Measurements from ENCODE around the gene LRP5. TPM values are rescaled to one million over a fixed set of nuclear protein-coding genes. Genes with fewer than 3 reads are reported as not detected.

LRP5 gene
- polyA plus RNA-seq, 6 donors from 2014 or later = 0.04 to 0.88 (median 0.56) TPM; not detected in 1

- H3K27me3 Mint-ChIP-seq = no peaks in the 10 kb centered on the region
- no peak for ATAC-seq (ENCODE audit: low read depth in 2 of 2)
- peak overlapping the region in 1 of 8 donors; percentile 45 for H3K4me3 Mint-ChIP-seq
- H3K4me1 Mint-ChIP-seq = peaks cover 37 to 76% (median 70%) of the 10 kb centered on the region in 3 donors
- no peaks in the 10 kb centered on the region for H3K36me3 Mint-ChIP-seq
- H3K27ac Mint-ChIP-seq = peak overlapping the region in 2 of 6 donors; percentile 54 to 76
- no peak for DNase-seq
- H3K9me3 Mint-ChIP-seq = peaks cover 0 to 3% (median 0%) of the 10 kb centered on the region in 7 donors
Measured at GRCh38 chr11:68479390-68479789, 167.0 kb downstream of the LRP5 start.

GRCh38 chr11:68480193-68480592 is 167.8 kb downstream of the LRP5 start:
- H3K27ac Mint-ChIP-seq = peak overlapping the region in 2 of 6 donors; percentile 49 to 59
- H3K4me1 Mint-ChIP-seq = peaks cover 44 to 77% (median 74%) of the 10 kb centered on the region in 3 donors
- ATAC-seq (ENCODE audit: low read depth in 2 of 2) (no peak), DNase-seq (no peak)
- H3K4me3 Mint-ChIP-seq = no peak overlapping the region
- H3K36me3 Mint-ChIP-seq = no peaks in the 10 kb centered on the region
- peaks cover 0 to 4% (median 0%) of the 10 kb centered on the region in 7 donors for H3K9me3 Mint-ChIP-seq
- H3K27me3 Mint-ChIP-seq = no peaks in the 10 kb centered on the region

- H3K36me3 Mint-ChIP-seq = no peaks in the 10 kb centered on the region
- DNase-seq = no peak
- no peaks in the 10 kb centered on the region for H3K27me3 Mint-ChIP-seq
- peak overlapping the region in 4 of 6 donors; percentile 8 to 48 (median 38) for H3K27ac Mint-ChIP-seq
- no peak for ATAC-seq (ENCODE audit: low read depth in 2 of 2)
- H3K9me3 Mint-ChIP-seq = peaks cover 0 to 1% (median 0%) of the 10 kb centered on the region in 7 donors
- peaks cover 47 to 81% (median 77%) of the 10 kb centered on the region in 3 donors for H3K4me1 Mint-ChIP-seq
- no peak overlapping the region for H3K4me3 Mint-ChIP-seq
Measured at GRCh38 chr11:68480852-68481510, 168.6 kb downstream of the LRP5 start.

- Mint-ChIP-seq H3K4me1 (peaks cover 50 to 88% (median 83%) of the 10 kb centered on the region in 3 donors), H3K27me3 (no peaks in the 10 kb centered on the region), H3K27ac (peak overlapping the region in 4 of 6 donors; percentile 8 to 48 (median 42)), H3K36me3 (no peaks in the 10 kb centered on the region), H3K9me3 (peaks cover 0 to 1% (median 0%) of the 10 kb centered on the region in 7 donors), H3K4me3 (peak overlapping the region in 1 of 8 donors; percentile 18)
- DNase-seq (no peak), ATAC-seq (ENCODE audit: low read depth in 2 of 2) (no peak)
Measured at GRCh38 chr11:68481579-68482240, 169.3 kb downstream of the LRP5 start.

GRCh38 chr11:68488623-68489022 is 176.2 kb downstream of the LRP5 start:
- H3K36me3 Mint-ChIP-seq = no peaks in the 10 kb centered on the region
- peaks cover 0 to 1% (median 0%) of the 10 kb centered on the region in 7 donors for H3K9me3 Mint-ChIP-seq
- peak overlapping the region in 2 of 8 donors; percentile 22 to 39 for H3K4me3 Mint-ChIP-seq
- peak overlapping the region in 3 of 6 donors; percentile 59 to 82 (median 79) for H3K27ac Mint-ChIP-seq
- H3K27me3 Mint-ChIP-seq = no peaks in the 10 kb centered on the region
- H3K4me1 Mint-ChIP-seq = peaks cover 52 to 82% (median 73%) of the 10 kb centered on the region in 3 donors
- DNase-seq (no peak), ATAC-seq (ENCODE audit: low read depth in 2 of 2) (no peak)

GRCh38 chr11:68495220-68495729 is 182.9 kb downstream of the LRP5 start:
- H3K9me3 Mint-ChIP-seq = no peaks in the 10 kb centered on the region
- H3K36me3 Mint-ChIP-seq = no peaks in the 10 kb centered on the region
- DNase-seq (peak; percentile 12), ATAC-seq (ENCODE audit: low read depth in 2 of 2) (peak; percentile 68)
- H3K27ac Mint-ChIP-seq = peak overlapping the region in 3 of 6 donors; percentile 59 to 72 (median 69)
- H3K4me3 Mint-ChIP-seq = peak overlapping the region in 5 of 8 donors; percentile 16 to 59 (median 45)
- H3K27me3 Mint-ChIP-seq = no peaks in the 10 kb centered on the region
- H3K4me1 Mint-ChIP-seq = peaks cover 52 to 87% (median 66%) of the 10 kb centered on the region in 3 donors

GRCh38 chr11:68495872-68496271 is 183.5 kb downstream of the LRP5 start:
- Mint-ChIP-seq H3K27me3 (no peaks in the 10 kb centered on the region), H3K9me3 (no peaks in the 10 kb centered on the region), H3K27ac (peak overlapping the region; percentile 52 to 95 (median 68)), H3K36me3 (no peaks in the 10 kb centered on the region), H3K4me1 (peaks cover 50 to 88% (median 66%) of the 10 kb centered on the region in 3 donors), H3K4me3 (peak overlapping the region in 6 of 8 donors; percentile 27 to 59 (median 46))
- ATAC-seq (ENCODE audit: low read depth in 2 of 2) (no peak), DNase-seq (no peak)

GRCh38 chr11:68497761-68498160 is 185.4 kb downstream of the LRP5 start:
- no peaks in the 10 kb centered on the region for H3K27me3 Mint-ChIP-seq
- H3K36me3 Mint-ChIP-seq = no peaks in the 10 kb centered on the region
- H3K27ac Mint-ChIP-seq = peak overlapping the region in 2 of 6 donors; percentile 42 to 53
- DNase-seq = no peak
- peaks cover 59 to 88% (median 77%) of the 10 kb centered on the region in 3 donors for H3K4me1 Mint-ChIP-seq
- peak overlapping the region in 4 of 8 donors; percentile 19 to 78 (median 32) for H3K4me3 Mint-ChIP-seq
- ATAC-seq (ENCODE audit: low read depth in 2 of 2) = no peak
- H3K9me3 Mint-ChIP-seq = no peaks in the 10 kb centered on the region

GRCh38 chr11:68498321-68498720 is 185.9 kb downstream of the LRP5 start:
- H3K4me1 Mint-ChIP-seq = peaks cover 59 to 90% (median 79%) of the 10 kb centered on the region in 3 donors
- no peak for DNase-seq
- no peaks in the 10 kb centered on the region for H3K27me3 Mint-ChIP-seq
- H3K9me3 Mint-ChIP-seq = no peaks in the 10 kb centered on the region
- ATAC-seq (ENCODE audit: low read depth in 2 of 2) = peak in 1 of 2 donors; percentile 30
- no peak overlapping the region for H3K27ac Mint-ChIP-seq
- no peaks in the 10 kb centered on the region for H3K36me3 Mint-ChIP-seq
- H3K4me3 Mint-ChIP-seq = peak overlapping the region in 4 of 8 donors; percentile 13 to 46 (median 28)

Other genes with a start within 250 kb of the LRP5 start
- 10 to 100 TPM in 1 of 6 donors, 1 to 10 TPM in 5; 4.9 to 17.6 (median 6.4) TPM for gene CHKA, start 191.2 kb upstream of the LRP5 start, polyA plus RNA-seq (ENCODE audit: low read depth in 6 of 6)
- 10 to 100 TPM; 34.7 to 67.8 (median 46.3) TPM for gene KMT5B, start 99.3 kb upstream of the LRP5 start, polyA plus RNA-seq (ENCODE audit: low read depth in 6 of 6)
- 10 to 100 TPM; 22.2 to 67.0 (median 42.5) TPM for gene C11orf24, start 40.6 kb upstream of the LRP5 start, polyA plus RNA-seq (ENCODE audit: low read depth in 6 of 6)
- 10 to 100 TPM; 32.0 to 71.1 (median 53.4) TPM for gene PPP6R3, start 148.2 kb downstream of the LRP5 start, polyA plus RNA-seq (ENCODE audit: low read depth in 6 of 6)